ENCODE data around the gene CMPK1.
"Not testable (repeated sequence)": the region's sequence is repeated elsewhere in the genome, so short reads cannot be mapped to it uniquely, and the experiment has no call there.

Gene CMPK1

GRCh38 chr1:47338249-47339077 lies 4.9 kb downstream of the CMPK1 start:
- DNase-seq, result no peak

- no peak for DNase-seq
Observed at GRCh38 chr1:47340227-47340626, 6.6 kb downstream of the CMPK1 start.

GRCh38 chr1:47346979-47347378 lies 13.4 kb downstream of the CMPK1 start:
- DNase-seq, result not testable (repeated sequence)

- no peak for DNase-seq
Observed at GRCh38 chr1:47347735-47348134, 14.1 kb downstream of the CMPK1 start.

DNA sequence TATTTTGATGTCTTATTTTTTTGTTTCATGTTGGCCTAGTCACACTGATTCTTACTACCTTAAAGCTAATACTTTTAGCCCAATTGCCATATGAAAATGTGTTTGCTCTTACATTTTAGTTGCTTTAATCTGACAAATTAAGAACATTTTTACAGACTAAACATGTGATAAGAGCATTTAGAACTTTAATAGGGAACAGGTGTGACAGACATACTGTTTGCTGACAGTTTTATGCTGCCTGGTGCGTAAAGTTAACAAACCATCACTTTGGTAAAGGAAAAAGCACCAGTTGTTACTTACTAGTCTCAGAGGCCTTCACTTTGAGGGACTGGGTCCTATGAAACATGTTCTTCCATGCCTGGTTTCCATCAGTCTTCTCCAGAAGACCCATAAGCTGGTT lies 14.7 kb downstream of the CMPK1 start:
- DNase-seq, result no peak

DNA sequence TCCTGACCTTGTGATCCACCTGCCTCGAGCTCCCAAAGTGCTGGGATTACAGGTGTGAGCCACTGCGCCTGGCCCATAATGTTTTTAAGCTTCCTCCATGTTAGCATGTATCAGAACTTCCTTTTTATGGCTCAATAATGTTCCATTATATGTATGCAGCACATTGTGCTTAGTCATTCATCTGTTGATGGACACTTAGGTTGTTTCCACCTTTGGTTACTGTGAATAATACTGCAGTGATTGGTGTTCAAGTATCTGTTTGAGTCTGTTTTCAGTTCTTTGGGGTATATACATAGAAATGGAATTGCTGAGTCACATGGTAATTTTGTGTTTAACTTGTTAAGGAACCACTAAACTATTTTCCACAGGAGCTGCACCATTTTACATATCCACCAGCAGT lies 17.7 kb downstream of the CMPK1 start:
- no peak for DNase-seq

DNA sequence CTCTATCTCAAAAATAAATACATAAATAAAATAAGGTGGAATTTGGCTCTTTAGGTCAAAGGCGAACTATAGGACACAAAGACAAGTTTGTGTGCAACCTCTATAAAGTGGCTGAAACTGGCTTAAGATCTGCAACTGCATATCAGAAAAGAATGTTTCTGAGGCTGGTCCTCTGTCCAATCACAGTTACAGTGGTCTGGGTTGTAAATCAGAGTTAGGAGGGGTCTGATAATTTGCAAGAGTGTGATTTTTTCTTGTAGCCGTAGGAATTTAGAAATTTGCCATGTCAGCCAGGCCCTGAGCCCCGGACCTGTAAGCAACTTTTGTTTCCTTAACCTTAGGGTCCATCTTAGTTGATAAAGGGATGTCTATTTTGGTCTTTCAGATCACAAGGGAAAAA lies 27.8 kb downstream of the CMPK1 start:
- DNase-seq, result no peak

DNA sequence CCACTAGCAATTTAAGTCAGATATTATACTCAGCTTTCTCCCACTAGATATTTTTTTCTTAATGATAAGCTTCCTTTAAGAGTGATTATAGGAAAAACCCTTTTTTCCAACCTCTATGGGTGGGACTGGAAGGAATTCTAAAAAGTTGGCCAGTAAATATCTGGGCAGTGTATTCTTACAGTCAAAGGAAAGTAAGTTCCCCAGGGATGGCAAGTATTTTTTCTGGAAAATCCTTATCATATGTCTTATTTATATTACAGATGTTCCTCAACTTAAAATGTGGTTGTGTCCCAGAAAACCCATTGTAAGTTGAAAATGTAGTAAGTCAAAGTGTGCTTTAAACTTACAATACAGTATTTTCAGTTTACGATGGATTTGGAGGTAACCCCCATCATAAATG lies 29.2 kb downstream of the CMPK1 start:
- no peak for DNase-seq

GRCh38 chr1:47367651-47368050 lies 34.1 kb downstream of the CMPK1 start:
- no peak for DNase-seq

GRCh38 chr1:47371016-47371517 lies 37.5 kb downstream of the CMPK1 start:
- no peak for DNase-seq

DNA sequence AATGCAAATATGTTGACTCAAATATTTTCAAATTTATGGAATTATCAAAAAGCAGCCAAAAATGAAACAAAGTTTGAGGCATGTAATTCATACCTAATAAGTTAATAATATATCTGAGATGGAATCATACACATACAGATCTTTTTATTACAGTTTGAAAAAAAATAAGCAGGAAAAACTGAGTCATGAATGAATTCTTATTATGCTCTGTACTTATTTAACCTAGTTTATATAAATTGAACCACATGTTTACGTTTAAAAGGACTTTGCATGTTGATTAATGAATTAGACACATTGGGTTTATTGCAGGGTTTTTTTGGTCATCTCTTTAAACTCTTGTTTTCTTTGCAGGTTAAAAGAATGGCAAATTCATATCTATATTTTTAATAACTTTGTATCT lies 40.9 kb downstream of the CMPK1 start:
- no peak for DNase-seq

DNA sequence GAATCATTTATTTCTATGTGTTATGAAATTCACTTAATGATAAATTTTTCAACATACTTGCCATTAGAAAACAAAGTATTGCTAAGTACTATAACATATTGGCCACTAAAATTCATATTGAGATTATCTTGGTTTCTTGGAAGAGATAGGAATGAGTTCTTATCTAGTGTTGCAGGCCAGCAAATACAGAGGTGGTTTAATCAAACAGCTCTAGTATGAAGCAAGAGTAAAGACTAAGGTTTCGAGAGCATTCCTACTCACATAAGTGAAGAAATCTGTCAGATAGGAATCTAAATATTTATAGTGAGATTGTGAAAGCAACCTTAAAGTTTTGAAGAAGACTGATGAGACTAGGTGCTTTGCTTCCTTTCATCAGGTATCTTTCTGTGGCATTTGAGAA lies 44.6 kb downstream of the CMPK1 start:
- no peak for DNase-seq

DNA sequence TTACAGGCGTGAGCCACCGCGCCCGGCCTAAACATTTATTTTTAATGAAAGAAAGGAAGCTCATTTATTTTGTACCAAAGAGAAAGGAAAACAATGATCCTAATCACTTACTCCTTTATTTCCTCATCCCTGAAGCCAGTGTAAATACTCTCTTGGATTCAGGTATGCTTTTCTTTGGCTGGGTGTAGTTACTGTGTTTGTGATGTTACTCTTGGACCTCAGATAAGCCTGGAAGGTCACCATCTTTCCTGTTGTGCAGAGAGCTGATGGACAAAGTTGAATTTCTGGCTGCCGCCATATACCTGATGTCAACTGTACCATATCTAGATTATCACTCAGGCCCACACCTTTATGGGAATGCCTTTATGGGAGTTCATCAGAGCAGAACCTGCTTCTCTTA lies 47.1 kb downstream of the CMPK1 start:
- no peak for DNase-seq

DNA sequence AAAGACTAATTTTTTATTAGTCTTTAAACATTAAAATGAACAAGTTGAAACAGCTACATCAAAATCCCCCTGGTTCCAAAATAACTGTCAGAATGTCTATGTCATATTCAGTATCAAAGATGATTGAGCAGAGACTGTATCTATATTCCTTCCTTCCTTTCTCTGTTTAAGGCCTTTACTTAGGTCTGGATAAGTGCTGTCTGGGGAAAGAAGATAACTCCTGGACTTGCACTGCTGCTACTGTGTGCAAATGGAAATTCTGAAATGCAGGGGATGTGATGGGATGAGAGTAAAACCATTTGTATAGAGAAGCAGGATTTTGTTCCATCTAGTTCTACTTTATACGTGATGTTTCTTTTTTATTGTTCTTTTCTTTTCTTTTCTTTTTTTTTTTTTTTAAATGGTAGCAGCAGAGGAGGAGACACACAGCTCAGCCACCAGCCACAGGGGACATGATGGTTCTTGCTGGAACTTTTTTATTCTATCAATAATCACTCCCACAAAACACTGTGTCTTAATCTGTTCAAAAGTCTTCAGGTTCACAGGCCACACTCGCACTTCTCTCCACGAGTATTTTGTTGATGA lies 48.9 kb downstream of the CMPK1 start:
- no peak for DNase-seq

DNA sequence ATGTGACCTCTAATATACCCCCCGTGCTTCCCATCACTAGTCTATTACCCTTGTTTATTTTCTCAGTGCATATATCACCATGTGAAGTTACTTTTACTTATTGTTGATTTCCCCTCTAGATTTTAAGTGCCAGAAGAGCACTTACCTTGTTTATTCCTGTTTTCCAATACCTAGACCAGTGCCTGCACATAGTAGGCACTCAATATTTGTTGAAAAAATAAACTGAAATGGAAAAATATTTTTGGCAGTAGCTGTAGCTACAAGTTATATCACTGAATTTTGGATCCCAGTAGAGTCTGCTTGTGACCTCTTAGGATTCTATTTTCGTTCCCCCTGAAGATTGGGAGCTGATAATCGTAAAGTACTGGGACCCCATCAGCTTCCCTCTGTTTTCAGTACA lies 50.5 kb downstream of the CMPK1 start:
- no peak for DNase-seq

- no peak for DNase-seq
Observed at GRCh38 chr1:47385020-47385419, 51.4 kb downstream of the CMPK1 start.

DNA sequence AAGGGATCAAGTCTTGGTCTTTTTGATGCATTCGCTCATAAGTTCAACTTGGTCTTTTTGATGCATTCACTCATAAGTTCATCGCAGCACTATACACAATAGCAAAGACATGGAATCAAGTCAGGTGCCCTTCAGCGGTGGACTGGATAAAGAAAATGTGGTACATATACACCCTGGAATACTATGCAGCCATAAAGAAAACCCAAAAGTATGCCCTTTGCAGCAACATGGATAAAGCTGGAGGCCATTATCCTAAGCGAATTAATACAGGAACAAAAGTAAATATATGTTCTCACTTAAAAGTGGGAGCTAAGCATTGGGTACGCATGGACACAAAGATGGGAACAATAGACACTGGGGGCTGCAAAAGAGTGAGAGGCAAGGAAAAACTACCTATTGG lies 52.7 kb downstream of the CMPK1 start:
- DNase-seq, result no peak

GRCh38 chr1:47388030-47388890 lies 54.7 kb downstream of the CMPK1 start:
- no peak for DNase-seq

GRCh38 chr1:47388891-47389238 lies 55.3 kb downstream of the CMPK1 start:
- peak; percentile 30 for DNase-seq

- no peak for DNase-seq
Observed at GRCh38 chr1:47389731-47390130, 56.1 kb downstream of the CMPK1 start.

GRCh38 chr1:47390843-47391242 lies 57.3 kb downstream of the CMPK1 start:
- DNase-seq, result no peak

DNA sequence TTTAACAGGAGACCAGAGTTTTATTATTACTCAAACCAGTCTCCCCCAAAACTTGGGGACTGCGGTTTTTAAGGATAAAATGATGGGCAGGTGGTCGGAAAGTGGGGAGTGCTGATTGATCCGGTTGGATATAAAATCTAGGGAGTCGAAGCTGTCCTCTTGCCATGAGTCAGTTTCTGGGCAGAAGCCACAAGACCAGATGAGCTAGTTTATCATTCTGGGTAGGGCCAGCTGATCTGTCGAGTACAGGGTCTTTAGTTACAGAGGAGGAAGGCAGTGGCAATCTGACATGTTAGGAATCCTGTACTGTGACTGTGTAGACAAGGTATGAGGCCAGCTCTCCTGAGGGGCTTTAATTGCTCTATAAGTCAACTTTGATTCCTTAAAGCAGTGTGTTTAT lies 59.6 kb downstream of the CMPK1 start:
- DNase-seq, result no peak

- no peak for DNase-seq
Observed at GRCh38 chr1:47395433-47395832, 61.8 kb downstream of the CMPK1 start.

Data from CD4-positive, alpha-beta T cell treated with Interleukin-10 for 1 hour (primary cell).